HL-60 (cell line): ENCODE measurements around the gene ACSF3.

Experiments used
- GABPA ChIP-seq: IDR thresholded peaks from 2 replicates; pipeline ENCODE4 v1.6.1; 2012; ENCODE audit warnings: low read depth
- POLR2AphosphoS5 ChIP-seq: IDR thresholded peaks from 2 replicates; pipeline ENCODE4 v1.6.1; 2012; ENCODE audit warnings: low read depth
- TF ChIP-seq, protein P1 (sequence below): IDR thresholded peaks from one replicate; pipeline ENCODE4 v1.5.1; 2011; ENCODE audit warnings: low read length, control low read depth, inconsistent platforms; ENCODE audit not compliant: insufficient read depth

DNA sequence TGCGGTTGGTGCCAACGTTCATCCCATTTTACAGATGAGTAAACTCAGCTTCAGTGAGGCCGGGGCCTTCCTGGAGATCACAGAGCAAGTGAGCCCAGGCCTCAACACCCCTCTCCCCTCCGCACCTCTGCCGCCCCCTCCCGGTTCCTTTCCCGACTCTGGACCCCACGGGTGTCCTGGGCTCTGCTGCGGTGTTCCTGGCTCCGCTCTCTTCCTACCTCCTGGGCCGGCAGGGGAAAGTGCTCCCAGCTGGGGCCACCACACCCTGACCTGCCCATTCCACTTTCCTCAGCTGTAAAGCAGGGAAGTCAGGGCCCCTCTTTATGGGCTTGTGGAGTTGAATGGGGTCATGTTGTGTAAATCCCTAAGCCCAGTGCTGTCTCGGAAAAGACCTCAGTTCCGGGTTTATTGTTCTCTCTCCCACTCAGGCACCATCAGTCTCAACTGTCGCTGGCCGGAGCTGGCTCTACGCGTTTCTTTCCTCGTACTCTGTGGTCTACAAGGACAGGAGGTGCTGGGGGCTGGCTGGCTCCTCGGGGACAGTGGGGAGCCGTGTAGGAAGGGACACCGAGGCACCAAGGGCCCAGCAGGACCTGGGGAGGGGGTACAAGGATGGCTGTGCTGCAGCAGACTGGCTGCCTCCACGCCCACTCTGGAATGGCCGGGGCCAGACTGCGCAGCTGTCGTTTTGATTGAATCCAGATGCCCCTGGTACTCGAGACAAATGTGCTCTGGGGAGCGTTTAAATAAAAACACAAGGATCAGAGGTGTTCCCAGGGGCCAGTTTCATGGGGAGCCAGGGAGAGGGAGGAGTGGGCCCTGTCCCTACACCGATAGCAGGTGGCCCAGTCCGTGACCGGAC lies 21.7 kb upstream of the ACSF3 start:
- TF ChIP-seq, protein P1, sequence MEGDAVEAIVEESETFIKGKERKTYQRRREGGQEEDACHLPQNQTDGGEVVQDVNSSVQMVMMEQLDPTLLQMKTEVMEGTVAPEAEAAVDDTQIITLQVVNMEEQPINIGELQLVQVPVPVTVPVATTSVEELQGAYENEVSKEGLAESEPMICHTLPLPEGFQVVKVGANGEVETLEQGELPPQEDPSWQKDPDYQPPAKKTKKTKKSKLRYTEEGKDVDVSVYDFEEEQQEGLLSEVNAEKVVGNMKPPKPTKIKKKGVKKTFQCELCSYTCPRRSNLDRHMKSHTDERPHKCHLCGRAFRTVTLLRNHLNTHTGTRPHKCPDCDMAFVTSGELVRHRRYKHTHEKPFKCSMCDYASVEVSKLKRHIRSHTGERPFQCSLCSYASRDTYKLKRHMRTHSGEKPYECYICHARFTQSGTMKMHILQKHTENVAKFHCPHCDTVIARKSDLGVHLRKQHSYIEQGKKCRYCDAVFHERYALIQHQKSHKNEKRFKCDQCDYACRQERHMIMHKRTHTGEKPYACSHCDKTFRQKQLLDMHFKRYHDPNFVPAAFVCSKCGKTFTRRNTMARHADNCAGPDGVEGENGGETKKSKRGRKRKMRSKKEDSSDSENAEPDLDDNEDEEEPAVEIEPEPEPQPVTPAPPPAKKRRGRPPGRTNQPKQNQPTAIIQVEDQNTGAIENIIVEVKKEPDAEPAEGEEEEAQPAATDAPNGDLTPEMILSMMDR, result no peak
- no peak for TF ChIP-seq POLR2AphosphoS5
- no peak for TF ChIP-seq GABPA
